Keratinocyte (primary cell): ENCODE data around the gene TMPRSS11D. TPM values are rescaled to one million over a fixed set of nuclear protein-coding genes. Genes with fewer than 3 reads are reported as not detected.

Source experiments
- DNase-seq: peaks from one replicate; pipeline ENCODE4 v3.0.0-alpha.2; 2011; ENCODE audit warnings: low read depth, missing footprints, low spot score
- FAIRE-seq: peaks from 2 replicates; lab custom pipeline; 2011; peaks lifted over from hg19 to GRCh38; lab: Jason Lieb, UNC
- H2AFZ ChIP-seq: 2 replicates; pipeline ENCODE4 v1.6.0; 2012; ENCODE audit warnings: low read length, control low read depth, inconsistent platforms; ENCODE audit not compliant: control insufficient read depth
- H3K27ac ChIP-seq: 2 replicates; pipeline ENCODE4 v1.5.1; 2011; ENCODE audit warnings: low read length; ENCODE audit not compliant: control insufficient read depth, insufficient read depth
- H3K27me3 ChIP-seq: 3 replicates; pipeline ENCODE4 v1.6.0; 2011; ENCODE audit warnings: low read length; ENCODE audit not compliant: control insufficient read depth, insufficient read depth; ENCODE audit errors: extremely low read depth
- H3K36me3 ChIP-seq, 2 experiments: 2 replicates in 1 of 2; 3 replicates in 1 of 2; pipeline ENCODE4 v1.5.1; 2011; ENCODE audit warnings: low read length in 2 of 2, mild to moderate bottlenecking in 1 of 2; ENCODE audit not compliant: control insufficient read depth in 2 of 2, insufficient read depth in 2 of 2; ENCODE audit errors: extremely low read depth in 1 of 2
- H3K4me1 ChIP-seq: 3 replicates; pipeline ENCODE4 v1.5.1; 2011; ENCODE audit warnings: low read length; ENCODE audit not compliant: control insufficient read depth, insufficient read depth; ENCODE audit errors: extremely low read depth
- H3K4me2 ChIP-seq: 3 replicates; pipeline ENCODE4 v1.6.0; 2011; ENCODE audit warnings: low read depth, low read length; ENCODE audit not compliant: control insufficient read depth, insufficient read depth; ENCODE audit errors: extremely low read depth
- H3K4me3 ChIP-seq, 3 experiments: fragments of 200-600 bp in 1 of 3; sonication (generic) in 1 of 3; 2 replicates in 2 of 3; 3 replicates in 1 of 3; pipeline ENCODE4 v1.5.1; 2011 to 2016; ENCODE audit warnings: low read length in 3 of 3, mild to moderate bottlenecking in 3 of 3, control low read depth in 2 of 3, inconsistent platforms in 1 of 3, low read depth in 1 of 3, mixed read lengths in 1 of 3, mixed run types in 1 of 3, moderate library complexity in 1 of 3; ENCODE audit not compliant: control insufficient read depth in 2 of 3, insufficient read depth in 2 of 3; ENCODE audit errors: extremely low read depth in 1 of 3
- H3K79me2 ChIP-seq: 2 replicates; pipeline ENCODE4 v1.6.0; 2012; ENCODE audit warnings: low read length; ENCODE audit not compliant: control insufficient read depth, insufficient read depth
- H3K9ac ChIP-seq: 3 replicates; pipeline ENCODE4 v1.6.0; 2011; ENCODE audit warnings: low read length; ENCODE audit not compliant: control insufficient read depth, insufficient read depth; ENCODE audit errors: extremely low read depth
- H3K9me1 ChIP-seq: 3 replicates; pipeline ENCODE4 v1.6.0; 2011; ENCODE audit warnings: low read length; ENCODE audit not compliant: control insufficient read depth, insufficient read depth; ENCODE audit errors: extremely low read depth
- H3K9me3 ChIP-seq: 2 replicates; pipeline ENCODE4 v1.5.1; 2012; ENCODE audit warnings: low read depth, low read length; ENCODE audit not compliant: control insufficient read depth
- H4K20me1 ChIP-seq: 3 replicates; pipeline ENCODE4 v1.6.0; 2011; ENCODE audit warnings: low read length; ENCODE audit not compliant: control insufficient read depth, insufficient read depth; ENCODE audit errors: extremely low read depth
- CTCF ChIP-seq, 3 experiments: IDR thresholded peaks in 1 of 3; conservative IDR thresholded peaks in 1 of 3; optimal IDR thresholded peaks in 1 of 3; 2 replicates in 2 of 3; 3 replicates in 1 of 3; pipeline versions ENCODE3 to v1.5.1; 2011; ENCODE audit warnings: low read length in 3 of 3, mild to moderate bottlenecking in 3 of 3, moderate library complexity in 2 of 3, control low read depth in 1 of 3, inconsistent platforms in 1 of 3; ENCODE audit not compliant: insufficient read depth in 2 of 3; ENCODE audit errors: extremely low read depth in 1 of 3
- EZH2 ChIP-seq: IDR thresholded peaks from one replicate; pipeline ENCODE4 v1.6.1; 2012; ENCODE audit warnings: inconsistent platforms, mild to moderate bottlenecking, low read length, moderate library complexity
- dilution Hi-C: fragments of 300-500 bp; cut with MboI; formaldehyde crosslinking; loops from one replicate; pipeline ENCODE4 v1.7.0; 2020; ENCODE audit warnings: low sequenced_read_pairs; ENCODE audit not compliant: extremely low pct_ligation_motif_present
- polyA plus RNA-seq, 5 experiments: library from polyadenylated mRNA; depleted of rRNA in 3 of 5; stranded (reverse) in 3 of 5; stranded (forward) in 1 of 5; unstranded in 1 of 5; fragments of >200 nt; gene quantifications; 1 replicate in 1 of 5; 2 replicates in 3 of 5; 3 replicates in 1 of 5; pipeline versions ENCODE4 v1.2.1 to v1.2.3, GENCODE V29; 2011 to 2012; ENCODE audit warnings: missing spikeins in 2 of 5, low read depth in 1 of 5, low replicate concordance in 1 of 5

Gene TMPRSS11D
- polyA plus RNA-seq, 1 donor (not counting 4 experiments of a cell fraction or from before 2014, with no cell fraction given) = 0.28 TPM

- Histone ChIP-seq H3K36me3 (no peaks in the 10 kb centered on the region), H3K27me3 (no peaks in the 10 kb centered on the region), H3K79me2 (no peaks in the 10 kb centered on the region), H2AFZ (no peak overlapping the region), H4K20me1 (no peaks in the 10 kb centered on the region), H3K9me3 (no peaks in the 10 kb centered on the region), H3K9ac (no peak overlapping the region), H3K4me2 (no peak overlapping the region), H3K27ac (no peak overlapping the region), H3K4me3 (no peak overlapping the region), H3K4me1 (peaks cover 7% of the 10 kb centered on the region), H3K9me1 (no peaks in the 10 kb centered on the region)
- FAIRE-seq = no peak
- no peak for TF ChIP-seq EZH2
- no peak for TF ChIP-seq CTCF (optimal IDR thresholded peaks at IDR 0.05 in 1 of 3, IDR thresholded peaks at IDR 0.05 in 1 of 3, conservative IDR thresholded peaks at IDR 0.05 in 1 of 3; ENCODE audit: extremely low read depth in 1 of 3, insufficient read depth in 2 of 3, low read length in 3 of 3)
- dilution Hi-C loops = no loop called here
- no peak for DNase-seq
Measured at GRCh38 chr4:67894659-67895058, 10.9 kb upstream of the TMPRSS11D start.

GRCh38 chr4:67892905-67893304, 9.1 kb upstream of the TMPRSS11D start:
- no peaks in the 10 kb centered on the region for H4K20me1 ChIP-seq
- DNase-seq (no peak), FAIRE-seq (peak; percentile 43)
- no peak overlapping the region for H3K9ac ChIP-seq
- no peak overlapping the region for H3K4me3 ChIP-seq
- H3K79me2 ChIP-seq = no peaks in the 10 kb centered on the region
- TF ChIP-seq CTCF (optimal IDR thresholded peaks at IDR 0.05 in 1 of 3, IDR thresholded peaks at IDR 0.05 in 1 of 3, conservative IDR thresholded peaks at IDR 0.05 in 1 of 3; ENCODE audit: extremely low read depth in 1 of 3, insufficient read depth in 2 of 3, low read length in 3 of 3) = peak; percentile 30 to 53 (median 34)
- no peak for TF ChIP-seq EZH2
- peaks cover 7% of the 10 kb centered on the region for H3K4me1 ChIP-seq
- no peak overlapping the region for H3K4me2 ChIP-seq
- no peaks in the 10 kb centered on the region for H3K36me3 ChIP-seq
- dilution Hi-C loops = no loop called here
- H2AFZ ChIP-seq = no peak overlapping the region
- no peak overlapping the region for H3K27ac ChIP-seq
- no peaks in the 10 kb centered on the region for H3K9me3 ChIP-seq
- no peaks in the 10 kb centered on the region for H3K27me3 ChIP-seq
- no peaks in the 10 kb centered on the region for H3K9me1 ChIP-seq
